Measurements from ENCODE around the gene PDSS1. TPM values are rescaled to one million over a fixed set of nuclear protein-coding genes. Genes with fewer than 3 reads are reported as not detected.
A peak's percentile ranks its signal among the peaks of the same experiment; 100 is the strongest.
"Not testable (repeated sequence)": the region's sequence is repeated elsewhere in the genome, so short reads cannot be mapped to it uniquely, and the experiment has no call there.

Gene PDSS1
- total RNA-seq, 1 donor from 2014 or later, result 4.5 TPM

GRCh38 chr10:26780106-26780792, 82.7 kb downstream of the PDSS1 start:
- no peak for ATAC-seq (ENCODE audit: poor library complexity)
- intact Hi-C loops (cut with DNase I), result no loop called here

GRCh38 chr10:26780793-26781601, 83.5 kb downstream of the PDSS1 start:
- DNase-seq (no peak), ATAC-seq (ENCODE audit: poor library complexity) (peak; percentile 34)
- intact Hi-C loops (cut with DNase I), result no loop called here

More at GRCh38 chr10:26780106-26780792, 82.7 kb downstream of the PDSS1 start:
- DNase-seq, result no peak

- ATAC-seq (ENCODE audit: poor library complexity) (peak; percentile 29), DNase-seq (no peak)
- intact Hi-C loops (cut with DNase I), result no loop called here
Observed at GRCh38 chr10:26781797-26782196, 84.3 kb downstream of the PDSS1 start.

GRCh38 chr10:26787362-26787761, 89.9 kb downstream of the PDSS1 start:
- intact Hi-C loops (cut with DNase I), result no loop called here
- ATAC-seq (ENCODE audit: poor library complexity), result no peak
- no peak for DNase-seq

- intact Hi-C loops (cut with DNase I); DNase-seq; ATAC-seq (ENCODE audit: poor library complexity): not testable (repeated sequence)
Observed at GRCh38 chr10:26789779-26790178, 92.3 kb downstream of the PDSS1 start.

- intact Hi-C loops (cut with DNase I), result no loop called here
- ATAC-seq (ENCODE audit: poor library complexity), result no peak
- DNase-seq, result no peak
Observed at GRCh38 chr10:26790221-26790995, 92.9 kb downstream of the PDSS1 start.

GRCh38 chr10:26792758-26793495, 95.4 kb downstream of the PDSS1 start:
- intact Hi-C loops (cut with DNase I), result no loop called here
- DNase-seq, result no peak
- ATAC-seq (ENCODE audit: poor library complexity), result no peak

Other genes starting within 250 kb of the PDSS1 start
- gene ABI1, start 163.3 kb downstream of the PDSS1 start, total RNA-seq, result 23.9 TPM